Panc1 (cell line): ENCODE data around the gene ELL3. TPM values are rescaled to one million over a fixed set of nuclear protein-coding genes. Genes with fewer than 3 reads are reported as not detected.

Experiments
- ATAC-seq: fragments of 200-7000 bp; cut with Tn5 transposase; 2 replicates; pipeline ENCODE4 v1.9.1; 2020; ENCODE audit warnings: mild to moderate bottlenecking, moderate library complexity
- BruUV-seq: library from RNA; stranded (reverse); fragments of 400-500 nt; replicated peaks from 2 replicates; lab custom pipeline; 2021; lab: Mats Ljungman, UMichigan
- CTCF ChIA-PET: fragments of 300-600 bp; sonication (Branson Sonifier 250); formaldehyde crosslinking; loops from one replicate; lab custom pipeline; 2022; ENCODE audit warnings: antibody characterized with exemption; lab: Charles Lee
- POLR2A ChIA-PET: fragments of 300-600 bp; sonication (Branson Sonifier 250); formaldehyde crosslinking; loops from one replicate; lab custom pipeline; 2022; ENCODE audit warnings: antibody characterized with exemption; lab: Charles Lee
- DNase-seq: peaks from one replicate; pipeline ENCODE4 v3.0.0-alpha.2; 2010; ENCODE audit warnings: low read depth, low spot score
- H3K27ac ChIP-seq: 2 replicates; pipeline ENCODE4 v1.5.1; 2011; ENCODE audit warnings: mild to moderate bottlenecking, low read length, inconsistent platforms
- H3K27me3 ChIP-seq: fragments of 200-500 bp; sonication (Bioruptor generic); 2 replicates; pipeline ENCODE4 v1.6.0; 2014; ENCODE audit warnings: low read length, inconsistent platforms; ENCODE audit not compliant: control insufficient read depth, insufficient read depth
- H3K36me3 ChIP-seq: fragments of 200-500 bp; sonication (Bioruptor generic); 2 replicates; pipeline ENCODE4 v1.5.1; 2014; ENCODE audit warnings: inconsistent platforms, mild to moderate bottlenecking, low read length, moderate library complexity; ENCODE audit not compliant: control insufficient read depth, insufficient read depth
- H3K4me1 ChIP-seq: 2 replicates; pipeline ENCODE4 v1.5.1; 2011; ENCODE audit warnings: inconsistent platforms, mild to moderate bottlenecking, low read length, moderate library complexity; ENCODE audit not compliant: control insufficient read depth, insufficient read depth
- H3K4me3 ChIP-seq, 2 experiments: 2 replicates each; pipeline ENCODE4 v1.5.1; 2011 to 2012; ENCODE audit warnings: low read depth in 2 of 2, low read length in 2 of 2, mild to moderate bottlenecking in 2 of 2, inconsistent platforms in 1 of 2, moderate library complexity in 1 of 2
- H3K9me3 ChIP-seq: fragments of 200-500 bp; sonication (Bioruptor generic); 2 replicates; pipeline ENCODE4 v1.5.1; 2014; ENCODE audit warnings: low read depth, mild to moderate bottlenecking, inconsistent platforms, low read length, moderate library complexity; ENCODE audit not compliant: control insufficient read depth, insufficient read depth
- POLR2AphosphoS5 ChIP-seq: IDR thresholded peaks from 2 replicates; pipeline ENCODE4 v1.6.1; 2012; ENCODE audit warnings: mild to moderate bottlenecking, low read depth, low read length, moderate library complexity
- SIN3A ChIP-seq: IDR thresholded peaks from 2 replicates; pipeline ENCODE4 v1.6.1; 2012; ENCODE audit warnings: low read depth, mild to moderate bottlenecking, low read length, moderate library complexity, borderline replicate concordance; ENCODE audit not compliant: insufficient read depth
- TCF7L2 ChIP-seq: IDR thresholded peaks from 2 replicates; pipeline ENCODE4 v1.6.1; 2011; ENCODE audit warnings: mild to moderate bottlenecking, low read depth, low read length, inconsistent platforms
- in situ Hi-C: cut with HindIII; loops from 2 replicates; pipeline ENCODE4 v1.10.0; 2016; ENCODE audit warnings: low sequenced_read_pairs, low pct_unique_long_range_greater_than_20kb
- intact Hi-C: fragments of 100-400 bp; cut with micrococcal nuclease; formaldehyde crosslinking; loops from one replicate; pipeline ENCODE4 v1.10.0; 2022; ENCODE audit not compliant: unreplicated experiment
- total RNA-seq: library from RNA; stranded (reverse); gene quantifications from one replicate; pipeline ENCODE4 v1.2.1, GENCODE V29; 2021; ENCODE audit not compliant: unreplicated experiment
- TF ChIP-seq, protein P1 (sequence below): fragments of 450-650 bp; IDR thresholded peaks from 2 replicates; pipeline ENCODE4 v1.5.1; 2017; ENCODE audit warnings: mild to moderate bottlenecking
- TF ChIP-seq, protein P2 (sequence below), 2 experiments: IDR thresholded peaks; 2 replicates each; pipeline ENCODE4 v1.6.1; 2011 to 2012; ENCODE audit warnings: low read depth in 2 of 2, control low read depth in 1 of 2, low read length in 1 of 2, mild to moderate bottlenecking in 1 of 2, moderate library complexity in 1 of 2; ENCODE audit not compliant: insufficient read depth in 1 of 2

Gene ELL3
- total RNA-seq, 1 experiment from 2014 or later = 6.8 TPM

DNA sequence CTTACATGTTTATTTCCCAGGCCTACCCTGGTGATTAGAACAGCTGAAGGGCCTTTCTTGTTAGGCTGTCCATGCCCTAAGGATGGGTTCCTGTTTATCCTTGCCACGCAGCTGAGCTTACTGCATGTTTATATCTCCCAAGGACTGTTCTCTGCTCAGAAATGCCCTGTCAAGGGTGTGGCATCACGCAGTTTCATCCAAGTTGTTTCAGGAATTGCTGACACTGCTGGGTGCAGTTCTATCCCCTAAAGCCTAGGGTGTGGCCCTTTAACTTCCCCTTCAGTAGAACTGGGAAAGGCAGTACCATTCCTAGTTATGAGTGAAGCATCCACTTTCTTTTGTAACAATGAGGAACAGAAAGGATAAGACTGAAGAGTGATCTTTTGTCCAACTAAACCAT lies 5.0 kb downstream of the ELL3 start:
- intact Hi-C loops (no loop called here), in situ Hi-C loops (no loop called here)
- ATAC-seq = no peak
- no peak for DNase-seq
- no peak overlapping the region for H3K27ac ChIP-seq
- TF ChIP-seq SIN3A = no peak
- no peak for TF ChIP-seq POLR2AphosphoS5
- TF ChIP-seq, protein P1, sequence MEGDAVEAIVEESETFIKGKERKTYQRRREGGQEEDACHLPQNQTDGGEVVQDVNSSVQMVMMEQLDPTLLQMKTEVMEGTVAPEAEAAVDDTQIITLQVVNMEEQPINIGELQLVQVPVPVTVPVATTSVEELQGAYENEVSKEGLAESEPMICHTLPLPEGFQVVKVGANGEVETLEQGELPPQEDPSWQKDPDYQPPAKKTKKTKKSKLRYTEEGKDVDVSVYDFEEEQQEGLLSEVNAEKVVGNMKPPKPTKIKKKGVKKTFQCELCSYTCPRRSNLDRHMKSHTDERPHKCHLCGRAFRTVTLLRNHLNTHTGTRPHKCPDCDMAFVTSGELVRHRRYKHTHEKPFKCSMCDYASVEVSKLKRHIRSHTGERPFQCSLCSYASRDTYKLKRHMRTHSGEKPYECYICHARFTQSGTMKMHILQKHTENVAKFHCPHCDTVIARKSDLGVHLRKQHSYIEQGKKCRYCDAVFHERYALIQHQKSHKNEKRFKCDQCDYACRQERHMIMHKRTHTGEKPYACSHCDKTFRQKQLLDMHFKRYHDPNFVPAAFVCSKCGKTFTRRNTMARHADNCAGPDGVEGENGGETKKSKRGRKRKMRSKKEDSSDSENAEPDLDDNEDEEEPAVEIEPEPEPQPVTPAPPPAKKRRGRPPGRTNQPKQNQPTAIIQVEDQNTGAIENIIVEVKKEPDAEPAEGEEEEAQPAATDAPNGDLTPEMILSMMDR = no peak
- TF ChIP-seq, protein P2, sequence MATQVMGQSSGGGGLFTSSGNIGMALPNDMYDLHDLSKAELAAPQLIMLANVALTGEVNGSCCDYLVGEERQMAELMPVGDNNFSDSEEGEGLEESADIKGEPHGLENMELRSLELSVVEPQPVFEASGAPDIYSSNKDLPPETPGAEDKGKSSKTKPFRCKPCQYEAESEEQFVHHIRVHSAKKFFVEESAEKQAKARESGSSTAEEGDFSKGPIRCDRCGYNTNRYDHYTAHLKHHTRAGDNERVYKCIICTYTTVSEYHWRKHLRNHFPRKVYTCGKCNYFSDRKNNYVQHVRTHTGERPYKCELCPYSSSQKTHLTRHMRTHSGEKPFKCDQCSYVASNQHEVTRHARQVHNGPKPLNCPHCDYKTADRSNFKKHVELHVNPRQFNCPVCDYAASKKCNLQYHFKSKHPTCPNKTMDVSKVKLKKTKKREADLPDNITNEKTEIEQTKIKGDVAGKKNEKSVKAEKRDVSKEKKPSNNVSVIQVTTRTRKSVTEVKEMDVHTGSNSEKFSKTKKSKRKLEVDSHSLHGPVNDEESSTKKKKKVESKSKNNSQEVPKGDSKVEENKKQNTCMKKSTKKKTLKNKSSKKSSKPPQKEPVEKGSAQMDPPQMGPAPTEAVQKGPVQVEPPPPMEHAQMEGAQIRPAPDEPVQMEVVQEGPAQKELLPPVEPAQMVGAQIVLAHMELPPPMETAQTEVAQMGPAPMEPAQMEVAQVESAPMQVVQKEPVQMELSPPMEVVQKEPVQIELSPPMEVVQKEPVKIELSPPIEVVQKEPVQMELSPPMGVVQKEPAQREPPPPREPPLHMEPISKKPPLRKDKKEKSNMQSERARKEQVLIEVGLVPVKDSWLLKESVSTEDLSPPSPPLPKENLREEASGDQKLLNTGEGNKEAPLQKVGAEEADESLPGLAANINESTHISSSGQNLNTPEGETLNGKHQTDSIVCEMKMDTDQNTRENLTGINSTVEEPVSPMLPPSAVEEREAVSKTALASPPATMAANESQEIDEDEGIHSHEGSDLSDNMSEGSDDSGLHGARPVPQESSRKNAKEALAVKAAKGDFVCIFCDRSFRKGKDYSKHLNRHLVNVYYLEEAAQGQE (IDR thresholded peaks at IDR 0.05; ENCODE audit: insufficient read depth in 1 of 2, low read depth in 2 of 2, low read length in 1 of 2) = no peak
- TF ChIP-seq TCF7L2 = no peak
- 0 out of 2 replicates have a peak, but pooled peaks cover 3% of the 10 kb centered on the region for H3K4me1 ChIP-seq
- no peaks in the 10 kb centered on the region for H3K27me3 ChIP-seq
- H3K36me3 ChIP-seq = peaks cover 36% of the 10 kb centered on the region
- CTCF ChIA-PET = no interaction called here
- no TSS peak for BruUV-seq
- no peak overlapping the region for H3K4me3 ChIP-seq
- H3K9me3 ChIP-seq = no peaks in the 10 kb centered on the region
- POLR2A ChIA-PET = no interaction called here

DNA sequence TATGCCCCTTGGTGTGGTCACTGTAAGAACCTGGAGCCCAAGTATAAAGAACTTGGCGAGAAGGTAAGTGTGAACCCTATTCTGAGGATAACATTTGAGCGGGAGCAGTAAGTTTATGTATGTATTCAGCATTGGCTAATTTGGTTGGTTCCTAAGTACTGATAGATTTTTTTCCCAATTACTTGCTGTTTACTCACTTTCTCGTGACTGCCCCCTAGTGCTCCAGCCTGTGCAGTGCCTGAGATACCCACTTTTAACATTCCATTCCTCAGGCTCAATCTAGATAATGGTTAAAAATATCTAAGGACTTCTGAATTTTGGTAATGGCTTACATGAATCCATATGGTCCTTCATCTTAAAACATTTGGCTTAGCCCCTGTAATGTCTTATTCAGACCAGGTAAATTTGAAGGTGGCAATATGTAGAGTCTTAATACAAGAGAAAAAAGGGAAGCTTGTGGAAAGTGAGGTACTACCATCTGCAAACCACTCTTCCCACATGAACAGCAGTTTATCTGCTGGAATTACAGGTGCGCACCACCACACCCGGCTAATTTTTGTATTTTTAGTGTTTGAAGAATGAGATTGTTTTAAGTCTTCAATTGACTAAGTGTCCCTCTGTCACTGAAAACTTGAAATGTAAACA lies 7.1 kb downstream of the ELL3 start:
- intact Hi-C loops = no loop called here
- Histone ChIP-seq H3K27me3 (no peaks in the 10 kb centered on the region), H3K4me3 (no peak overlapping the region), H3K36me3 (peaks cover 47% of the 10 kb centered on the region), H3K4me1 (no peaks in the 10 kb centered on the region), H3K27ac (no peak overlapping the region), H3K9me3 (no peaks in the 10 kb centered on the region)
- TF ChIP-seq, protein P2 (IDR thresholded peaks at IDR 0.05; ENCODE audit: insufficient read depth in 1 of 2, low read depth in 2 of 2, low read length in 1 of 2) = no peak
- TF ChIP-seq POLR2AphosphoS5 (no peak), SIN3A (no peak)
- TF ChIP-seq, protein P1 = peak; percentile 89
- in situ Hi-C loops = no loop called here
- POLR2A ChIA-PET = interaction anchor here (0.7 kb wide), 1 partner anchor 23 kb away, joined by 3 read pairs; no protein-coding TSS in a partner anchor
- no TSS peak for BruUV-seq
- DNase-seq (peak; percentile 65), ATAC-seq (peak; percentile 41; the same call in 1 of the 2 replicates)
- CTCF ChIA-PET = no interaction called here
